ENCODE results near the gene TNFRSF12A. TPM values are rescaled to one million over a fixed set of nuclear protein-coding genes. Genes with fewer than 3 reads are reported as not detected.
A peak's percentile ranks its signal among the peaks of the same experiment; 100 is the strongest.

The TNFRSF12A gene
- total RNA-seq, 1 donor from 2014 or later, result 74.9 TPM

DNA sequence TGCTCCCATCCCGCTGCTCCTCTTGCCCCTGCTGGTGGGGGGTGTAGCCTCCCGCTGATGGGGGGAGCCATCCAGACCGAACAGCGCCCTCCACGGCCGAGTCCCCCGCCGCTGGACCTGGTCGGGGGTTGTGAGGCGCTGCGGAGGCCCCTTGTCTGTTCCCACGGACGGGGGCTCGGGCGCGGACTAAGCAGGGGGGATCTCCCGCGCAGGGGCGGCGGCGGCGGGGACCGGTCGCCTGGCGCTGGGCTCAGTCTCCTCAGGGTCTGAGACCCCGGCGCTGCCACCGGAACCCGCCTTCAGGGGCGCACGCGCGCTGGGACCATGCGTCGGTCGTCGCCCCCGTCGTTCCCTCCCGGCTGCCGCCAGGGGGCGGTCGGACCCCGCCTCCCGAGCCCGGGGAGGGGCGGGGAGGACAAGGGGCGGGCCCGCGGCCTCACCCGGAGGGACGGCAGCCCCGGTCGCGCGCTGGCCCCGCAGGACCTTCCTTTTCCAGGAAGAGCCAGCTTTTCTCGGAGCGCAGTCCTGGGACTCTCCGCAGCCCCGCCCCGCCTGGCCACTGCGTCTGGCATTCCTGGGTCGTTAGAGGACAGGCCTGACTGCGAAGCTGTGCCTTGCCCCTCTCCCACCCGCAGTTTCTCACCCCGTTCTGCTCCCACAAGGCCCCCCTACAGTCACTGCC, 39.0 kb downstream of the TNFRSF12A start:
- H3K27me3 ChIP-seq, result no peaks in the 10 kb centered on the region
- ATAC-seq, result peak; percentile 98
- no peaks in the 10 kb centered on the region for H3K36me3 ChIP-seq
- intact Hi-C loops (cut with DNase I), result no loop called here
- H3K4me3 ChIP-seq, result peak overlapping the region; percentile 86
- H3K9me3 ChIP-seq, result no peaks in the 10 kb centered on the region
- H3K4me1 ChIP-seq, result peaks cover 20% of the 10 kb centered on the region
- peak overlapping the region; percentile 82 for H3K27ac ChIP-seq
- TF ChIP-seq, protein P1, sequence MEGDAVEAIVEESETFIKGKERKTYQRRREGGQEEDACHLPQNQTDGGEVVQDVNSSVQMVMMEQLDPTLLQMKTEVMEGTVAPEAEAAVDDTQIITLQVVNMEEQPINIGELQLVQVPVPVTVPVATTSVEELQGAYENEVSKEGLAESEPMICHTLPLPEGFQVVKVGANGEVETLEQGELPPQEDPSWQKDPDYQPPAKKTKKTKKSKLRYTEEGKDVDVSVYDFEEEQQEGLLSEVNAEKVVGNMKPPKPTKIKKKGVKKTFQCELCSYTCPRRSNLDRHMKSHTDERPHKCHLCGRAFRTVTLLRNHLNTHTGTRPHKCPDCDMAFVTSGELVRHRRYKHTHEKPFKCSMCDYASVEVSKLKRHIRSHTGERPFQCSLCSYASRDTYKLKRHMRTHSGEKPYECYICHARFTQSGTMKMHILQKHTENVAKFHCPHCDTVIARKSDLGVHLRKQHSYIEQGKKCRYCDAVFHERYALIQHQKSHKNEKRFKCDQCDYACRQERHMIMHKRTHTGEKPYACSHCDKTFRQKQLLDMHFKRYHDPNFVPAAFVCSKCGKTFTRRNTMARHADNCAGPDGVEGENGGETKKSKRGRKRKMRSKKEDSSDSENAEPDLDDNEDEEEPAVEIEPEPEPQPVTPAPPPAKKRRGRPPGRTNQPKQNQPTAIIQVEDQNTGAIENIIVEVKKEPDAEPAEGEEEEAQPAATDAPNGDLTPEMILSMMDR (IDR thresholded peaks at IDR 0.05), result peak; percentile 91
- DNase-seq, result peak; percentile 95

DNA sequence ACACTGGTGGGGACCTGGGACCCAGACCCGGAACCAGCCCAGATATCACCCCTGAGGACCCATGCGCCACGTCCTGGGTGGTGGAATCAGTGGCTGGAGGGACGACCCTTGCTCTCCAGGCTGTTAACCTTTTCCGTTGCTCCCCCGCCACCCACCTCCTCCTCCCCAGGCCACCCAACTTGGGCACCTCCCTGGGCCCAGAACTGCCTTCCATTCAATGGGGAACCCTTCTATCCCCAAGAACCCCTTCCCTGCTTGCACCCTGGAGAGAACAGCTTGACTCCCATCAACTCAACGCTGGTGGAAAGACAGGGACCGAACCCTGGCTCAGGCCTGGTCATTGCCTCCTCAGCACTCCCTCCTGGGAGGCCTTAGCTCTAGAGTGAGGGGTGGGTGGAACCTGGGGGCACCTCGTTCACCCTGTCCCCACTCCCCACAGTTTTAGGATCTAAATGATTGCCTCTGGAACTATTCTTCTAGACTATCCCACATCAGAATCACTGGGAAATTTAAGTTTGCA, 39.6 kb downstream of the TNFRSF12A start:
- DNase-seq (no peak), ATAC-seq (no peak)
- peak overlapping the region; percentile 86 for H3K4me3 ChIP-seq
- no peaks in the 10 kb centered on the region for H3K27me3 ChIP-seq
- H3K36me3 ChIP-seq, result no peaks in the 10 kb centered on the region
- TF ChIP-seq, protein P1 (IDR thresholded peaks at IDR 0.05), result no peak
- intact Hi-C loops (cut with DNase I), result no loop called here
- peaks cover 20% of the 10 kb centered on the region for H3K4me1 ChIP-seq
- no peaks in the 10 kb centered on the region for H3K9me3 ChIP-seq
- H3K27ac ChIP-seq, result peak overlapping the region; percentile 82

DNA sequence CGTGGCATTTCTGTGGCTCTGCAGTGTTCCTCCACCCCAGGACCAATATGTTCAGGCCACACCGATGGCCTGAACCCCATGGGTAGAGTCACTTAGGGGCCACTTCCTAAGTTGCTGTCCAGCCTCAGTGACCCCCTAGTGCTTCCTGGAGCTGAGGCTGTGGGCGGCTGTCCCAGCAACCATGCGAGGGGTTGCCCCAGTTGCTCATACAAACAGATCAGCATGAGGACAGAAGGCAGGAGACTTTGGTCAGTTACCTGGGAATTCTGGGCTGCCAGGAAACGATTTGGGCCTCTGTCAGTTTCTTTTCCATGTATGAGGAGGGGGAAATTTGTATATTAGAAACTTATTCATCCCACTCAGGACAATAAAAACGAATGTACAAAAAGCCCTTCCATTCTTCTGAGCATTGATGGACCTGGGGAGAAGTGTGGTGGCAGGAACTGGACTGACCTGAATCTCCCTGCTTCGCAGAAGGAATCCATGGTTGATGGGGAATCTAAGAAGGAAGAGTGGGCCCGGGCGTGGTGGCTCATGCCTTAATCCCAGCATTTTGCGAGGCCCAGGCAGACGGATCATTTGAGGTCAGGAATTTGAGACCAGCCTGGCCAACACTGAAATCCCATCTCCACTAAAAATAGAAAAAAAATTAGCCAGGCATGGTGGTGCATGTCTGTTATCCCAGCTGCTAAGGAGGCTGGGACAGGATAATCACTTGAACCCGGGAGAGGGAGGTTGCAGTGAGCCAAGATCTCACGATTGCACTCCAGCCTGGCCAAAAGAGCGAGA, 40.4 kb downstream of the TNFRSF12A start:
- H3K9me3 ChIP-seq, result no peaks in the 10 kb centered on the region
- H3K27me3 ChIP-seq, result no peaks in the 10 kb centered on the region
- TF ChIP-seq, protein P1 (IDR thresholded peaks at IDR 0.05), result no peak
- DNase-seq (no peak), ATAC-seq (no peak)
- no peaks in the 10 kb centered on the region for H3K36me3 ChIP-seq
- no peak overlapping the region for H3K4me3 ChIP-seq
- intact Hi-C loops (cut with DNase I), result no loop called here
- H3K4me1 ChIP-seq, result peaks cover 15% of the 10 kb centered on the region
- H3K27ac ChIP-seq, result no peak overlapping the region

DNA sequence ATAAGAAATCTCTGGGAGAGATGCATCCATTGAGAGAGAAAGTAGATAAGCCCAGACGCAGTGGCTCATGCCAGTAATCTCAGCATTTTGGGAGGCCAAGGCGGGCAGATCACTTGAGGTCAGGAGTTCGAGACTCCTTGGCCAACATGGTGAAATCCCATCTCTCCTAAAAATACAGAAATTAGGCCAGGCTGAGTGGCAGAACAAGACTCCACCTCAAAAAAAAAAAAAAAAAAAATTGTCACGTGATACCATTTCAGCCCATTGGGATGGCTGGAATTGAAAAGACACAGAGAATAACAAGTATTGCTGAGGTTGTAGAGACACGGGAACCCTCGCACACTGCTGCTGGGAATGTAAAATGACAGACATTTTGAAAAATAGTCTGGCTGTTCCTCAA, 42.4 kb downstream of the TNFRSF12A start:
- Histone ChIP-seq H3K9me3 (no peaks in the 10 kb centered on the region), H3K27ac (no peak overlapping the region), H3K36me3 (no peaks in the 10 kb centered on the region), H3K4me3 (no peak overlapping the region), H3K27me3 (no peaks in the 10 kb centered on the region), H3K4me1 (peaks cover 22% of the 10 kb centered on the region)
- DNase-seq, result no peak
- intact Hi-C loops (cut with DNase I), result no loop called here
- TF ChIP-seq, protein P1 (IDR thresholded peaks at IDR 0.05), result no peak
- ATAC-seq, result no peak

DNA sequence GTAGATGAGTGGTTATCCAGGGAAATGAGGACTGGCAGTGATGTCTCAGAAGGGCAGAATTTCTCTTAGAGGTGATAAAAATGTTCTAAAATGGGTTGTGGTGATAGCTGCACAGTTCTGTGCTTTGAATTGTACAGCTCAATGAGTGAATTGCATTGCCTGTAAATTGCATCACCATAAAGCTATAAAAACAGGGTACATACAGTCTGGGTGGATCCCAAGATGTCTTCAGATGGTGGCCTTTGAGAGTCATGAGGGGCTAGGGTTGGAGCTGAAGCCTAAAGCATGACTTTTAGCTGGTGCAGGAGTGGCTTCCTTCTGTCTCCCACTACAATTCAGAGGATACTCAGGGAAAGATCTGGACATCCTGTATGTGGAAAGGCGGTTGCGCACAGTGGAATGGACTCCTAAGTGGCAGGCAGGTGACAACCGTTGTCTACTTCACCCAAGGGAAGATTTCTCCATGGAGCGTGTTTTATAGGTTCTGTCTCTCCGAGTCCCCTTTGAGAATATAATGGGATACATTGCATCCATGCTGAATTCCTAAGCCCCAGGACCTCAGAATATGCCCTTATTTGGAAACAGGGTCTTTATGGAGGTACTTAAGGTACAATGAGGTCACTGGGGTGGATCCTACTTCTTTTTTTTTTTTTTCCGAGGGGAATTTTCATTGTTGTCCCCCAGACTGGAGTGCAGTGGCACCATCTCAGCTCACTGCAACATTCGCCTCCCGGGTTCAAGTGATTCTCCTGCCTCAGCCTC, 43.6 kb downstream of the TNFRSF12A start:
- no peak for ATAC-seq
- TF ChIP-seq, protein P1 (IDR thresholded peaks at IDR 0.05), result no peak
- no peak overlapping the region for H3K27ac ChIP-seq

More for the DNA sequence above, 43.6 kb downstream of the TNFRSF12A start:
- Histone ChIP-seq H3K27me3 (no peaks in the 10 kb centered on the region), H3K4me1 (peaks cover 13% of the 10 kb centered on the region), H3K4me3 (no peak overlapping the region), H3K9me3 (no peaks in the 10 kb centered on the region), H3K36me3 (no peaks in the 10 kb centered on the region)
- intact Hi-C loops (cut with DNase I), result no loop called here
- DNase-seq, result no peak
